Neural progenitor cell (in vitro differentiated cells): ENCODE results near the gene MRTO4.

ENCODE experiments used
- CTCF ChIP-seq: fragments of 200-600 bp; sonication (generic); IDR thresholded peaks from 2 replicates; pipeline ENCODE4 v1.5.1; 2017; ENCODE audit warnings: antibody characterized with exemption, mild to moderate bottlenecking
- EZH2 ChIP-seq: fragments of 200-600 bp; sonication (generic); IDR thresholded peaks from 2 replicates; pipeline ENCODE4 v1.6.1; 2017; ENCODE audit warnings: antibody characterized with exemption, mild to moderate bottlenecking, moderate library complexity
- EZH2phosphoT487 ChIP-seq: fragments of 200-600 bp; sonication (generic); IDR thresholded peaks from 2 replicates; pipeline ENCODE4 v1.6.1; 2017; ENCODE audit warnings: antibody characterized with exemption

- TF ChIP-seq EZH2 (no peak), CTCF (no peak), EZH2phosphoT487 (no peak)
Measured at GRCh38 chr1:19300211-19300610, 48.6 kb downstream of the MRTO4 start.
